Chondrocyte (in vitro differentiated cells): Measurements from ENCODE around the gene MRPS18B. TPM values are rescaled to one million over a fixed set of nuclear protein-coding genes. Genes with fewer than 3 reads are reported as not detected.

Experiments
- DNase-seq: peaks from one replicate; pipeline ENCODE4 v3.0.0; 2021; ENCODE audit warnings: mixed read lengths, low spot score
- H3K27ac Mint-ChIP-seq: one replicate; pipeline ENCODE4 v1.8.0; 2021; ENCODE audit warnings: mild to moderate bottlenecking, moderate library complexity, mixed read lengths; ENCODE audit not compliant: unreplicated experiment
- H3K27me3 Mint-ChIP-seq: 2 replicates; pipeline ENCODE4 v1.8.0; 2021; ENCODE audit warnings: low read depth, mixed read lengths
- H3K36me3 Mint-ChIP-seq: 2 replicates; pipeline ENCODE4 v1.8.0; 2021; ENCODE audit warnings: low read depth, mixed read lengths
- H3K4me1 Mint-ChIP-seq: 2 replicates; pipeline ENCODE4 v1.8.0; 2021; ENCODE audit warnings: low read depth, mild to moderate bottlenecking, mixed read lengths
- H3K4me3 Mint-ChIP-seq: one replicate; pipeline ENCODE4 v1.8.0; 2021; ENCODE audit warnings: mild to moderate bottlenecking, moderate library complexity, mixed read lengths; ENCODE audit not compliant: unreplicated experiment
- H3K9me3 Mint-ChIP-seq: 2 replicates; pipeline ENCODE4 v1.8.0; 2021; ENCODE audit warnings: low read depth, mixed read lengths
- total RNA-seq: library from RNA; stranded (reverse); gene quantifications from 3 replicates; pipeline ENCODE4 v1.2.1, GENCODE V29; 2021
- TF ChIP-seq, protein P1 (sequence below): fragments of 200-600 bp; sonication (generic); IDR thresholded peaks from 2 replicates; pipeline ENCODE4 v1.5.0; 2021; ENCODE audit warnings: antibody characterized with exemption, mild to moderate bottlenecking, moderate library complexity

The MRPS18B gene
- total RNA-seq, 1 donor from 2014 or later = 24.7 TPM

DNA sequence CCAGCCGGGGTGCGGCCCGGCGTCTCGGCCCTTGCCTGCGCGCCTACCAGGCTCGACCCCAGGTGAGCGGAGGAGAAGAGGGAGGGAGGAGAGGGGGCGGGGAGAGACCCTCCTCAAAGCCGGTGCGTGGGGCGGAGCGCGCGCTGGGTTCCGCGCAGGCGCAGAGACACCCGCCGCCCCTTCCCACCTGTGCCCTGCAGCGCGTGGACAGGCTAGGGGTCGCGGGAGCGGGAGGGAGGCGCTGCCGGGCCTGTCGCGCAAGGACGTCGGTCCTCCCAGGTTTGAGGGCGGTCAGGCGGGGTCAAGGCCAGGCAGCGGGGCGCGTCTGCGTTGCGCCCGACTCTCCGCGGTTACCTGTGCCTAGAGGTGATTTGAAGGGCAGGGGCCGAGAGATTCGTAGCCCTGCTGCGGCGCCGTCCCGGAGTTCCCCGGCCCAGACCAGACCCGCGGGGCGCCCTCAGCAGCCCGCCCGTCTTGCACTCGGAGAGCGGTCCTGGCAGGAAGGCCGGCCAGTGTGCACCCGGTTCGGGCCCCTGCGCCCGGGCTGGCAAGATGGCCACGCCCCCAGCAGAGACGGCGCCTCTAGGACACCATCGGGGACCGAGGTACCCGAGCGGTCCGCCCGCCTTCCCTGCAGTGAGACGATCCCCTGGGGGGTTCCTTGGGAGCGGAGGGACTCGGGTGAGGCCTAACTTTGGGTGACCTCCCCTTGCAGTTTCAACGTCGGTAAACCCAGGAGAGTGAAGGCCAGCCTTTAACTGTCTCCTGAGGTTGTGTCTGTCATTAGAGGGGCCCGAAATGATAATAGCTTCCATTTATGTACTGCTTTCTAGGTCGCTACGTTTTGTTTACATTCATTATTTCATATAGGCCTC is 29.8 kb downstream of the MRPS18B start:
- TF ChIP-seq, protein P1, sequence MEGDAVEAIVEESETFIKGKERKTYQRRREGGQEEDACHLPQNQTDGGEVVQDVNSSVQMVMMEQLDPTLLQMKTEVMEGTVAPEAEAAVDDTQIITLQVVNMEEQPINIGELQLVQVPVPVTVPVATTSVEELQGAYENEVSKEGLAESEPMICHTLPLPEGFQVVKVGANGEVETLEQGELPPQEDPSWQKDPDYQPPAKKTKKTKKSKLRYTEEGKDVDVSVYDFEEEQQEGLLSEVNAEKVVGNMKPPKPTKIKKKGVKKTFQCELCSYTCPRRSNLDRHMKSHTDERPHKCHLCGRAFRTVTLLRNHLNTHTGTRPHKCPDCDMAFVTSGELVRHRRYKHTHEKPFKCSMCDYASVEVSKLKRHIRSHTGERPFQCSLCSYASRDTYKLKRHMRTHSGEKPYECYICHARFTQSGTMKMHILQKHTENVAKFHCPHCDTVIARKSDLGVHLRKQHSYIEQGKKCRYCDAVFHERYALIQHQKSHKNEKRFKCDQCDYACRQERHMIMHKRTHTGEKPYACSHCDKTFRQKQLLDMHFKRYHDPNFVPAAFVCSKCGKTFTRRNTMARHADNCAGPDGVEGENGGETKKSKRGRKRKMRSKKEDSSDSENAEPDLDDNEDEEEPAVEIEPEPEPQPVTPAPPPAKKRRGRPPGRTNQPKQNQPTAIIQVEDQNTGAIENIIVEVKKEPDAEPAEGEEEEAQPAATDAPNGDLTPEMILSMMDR = no peak
- peaks cover 13% of the 10 kb centered on the region for H3K36me3 Mint-ChIP-seq
- peak overlapping the region; percentile 82 for H3K4me3 Mint-ChIP-seq
- H3K4me1 Mint-ChIP-seq = peaks cover 17% of the 10 kb centered on the region
- H3K9me3 Mint-ChIP-seq = no peaks in the 10 kb centered on the region
- no peaks in the 10 kb centered on the region for H3K27me3 Mint-ChIP-seq
- DNase-seq = no peak
- H3K27ac Mint-ChIP-seq = peak overlapping the region; percentile 82

DNA sequence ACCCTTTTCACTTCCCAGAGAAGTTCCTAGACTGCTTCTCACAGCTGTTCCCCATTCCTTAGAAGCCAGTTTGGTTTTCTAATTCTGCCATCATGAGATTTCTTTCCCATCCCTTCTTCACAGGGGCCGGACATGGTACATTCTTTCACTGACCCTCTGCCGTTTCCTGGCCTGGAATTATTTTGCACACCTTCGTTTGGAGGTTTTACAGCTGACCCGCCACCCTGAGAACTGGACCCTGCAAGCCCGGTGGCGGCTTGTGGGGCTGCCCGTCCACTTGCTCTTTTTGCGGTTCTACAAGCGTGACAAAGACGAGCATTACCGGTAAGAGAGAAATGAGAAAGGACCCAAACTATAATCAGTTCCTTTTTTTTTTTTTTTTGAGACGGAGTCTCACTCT is 33.5 kb downstream of the MRPS18B start:
- DNase-seq = no peak
- peaks cover 13% of the 10 kb centered on the region for H3K4me1 Mint-ChIP-seq
- no peaks in the 10 kb centered on the region for H3K27me3 Mint-ChIP-seq
- no peak overlapping the region for H3K4me3 Mint-ChIP-seq
- peaks cover 24% of the 10 kb centered on the region for H3K36me3 Mint-ChIP-seq
- TF ChIP-seq, protein P1 = no peak
- no peak overlapping the region for H3K27ac Mint-ChIP-seq
- no peaks in the 10 kb centered on the region for H3K9me3 Mint-ChIP-seq

DNA sequence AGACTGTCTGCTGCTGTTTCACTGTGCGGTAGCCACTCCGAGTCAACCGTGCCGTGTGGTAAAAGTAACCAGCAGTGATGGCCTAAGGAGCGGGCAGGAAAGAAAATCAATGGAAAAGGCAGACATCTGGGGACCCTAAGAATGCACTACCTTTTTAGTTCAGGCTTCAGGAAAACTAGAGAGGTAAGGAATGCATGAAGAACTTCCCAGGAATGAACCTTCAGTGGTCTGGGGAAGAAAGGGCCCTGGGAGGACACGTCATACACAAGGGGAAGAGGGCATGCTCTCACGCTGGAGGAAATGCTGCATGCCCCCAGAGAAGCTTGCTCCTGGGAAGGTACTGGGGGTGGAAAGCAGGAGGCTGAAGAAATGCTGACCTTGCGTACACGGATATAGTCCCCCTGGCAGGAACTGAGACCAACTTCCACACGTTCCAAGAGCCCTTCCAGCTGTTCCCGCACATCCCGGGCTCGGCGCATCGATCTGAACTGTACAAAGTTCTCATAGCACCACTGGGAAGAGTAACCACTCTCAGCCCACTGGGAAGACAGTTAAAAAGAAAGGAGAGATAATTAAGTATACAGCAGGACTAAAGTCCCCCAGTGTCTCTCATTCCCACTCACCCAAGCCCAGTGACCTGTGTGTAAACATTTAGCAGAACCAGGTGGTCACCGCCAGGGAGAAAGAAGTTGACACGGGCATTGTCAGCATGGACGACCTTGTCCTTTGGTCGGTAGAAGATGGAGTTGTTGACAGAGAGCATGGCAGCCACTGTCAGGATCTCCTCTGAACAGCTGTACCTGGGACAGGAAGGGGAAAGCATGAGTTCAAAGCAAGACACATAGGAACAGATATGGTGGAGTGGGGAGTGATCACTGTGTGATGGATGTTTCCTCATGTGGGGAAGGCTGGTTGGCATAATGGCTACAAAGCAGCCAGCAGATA is 37.4 kb downstream of the MRPS18B start:
- H3K4me1 Mint-ChIP-seq = no peaks in the 10 kb centered on the region
- DNase-seq = no peak
- H3K36me3 Mint-ChIP-seq = peaks cover 39% of the 10 kb centered on the region
- H3K27ac Mint-ChIP-seq = no peak overlapping the region
- H3K27me3 Mint-ChIP-seq = no peaks in the 10 kb centered on the region
- no peak overlapping the region for H3K4me3 Mint-ChIP-seq
- TF ChIP-seq, protein P1 = no peak
- H3K9me3 Mint-ChIP-seq = no peaks in the 10 kb centered on the region

DNA sequence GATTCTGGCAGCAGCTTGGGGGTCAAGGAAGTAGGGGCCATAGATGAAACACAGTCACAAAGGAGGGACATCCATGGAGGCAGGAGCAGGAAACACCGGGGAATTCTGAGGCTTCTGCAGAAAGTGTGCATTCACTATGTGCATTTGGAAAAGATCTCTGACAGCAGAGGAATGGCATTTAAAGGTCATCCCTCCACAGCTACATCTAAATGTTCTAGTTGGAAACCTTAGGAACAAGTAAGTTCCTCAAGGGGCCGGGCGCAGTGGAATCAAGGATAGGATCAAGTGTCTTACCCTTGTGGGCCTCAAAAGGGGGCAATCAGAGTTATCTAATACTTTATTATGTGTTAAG is 38.1 kb downstream of the MRPS18B start:
- Mint-ChIP-seq H3K36me3 (peaks cover 41% of the 10 kb centered on the region), H3K27ac (no peak overlapping the region), H3K9me3 (no peaks in the 10 kb centered on the region), H3K4me3 (no peak overlapping the region), H3K27me3 (no peaks in the 10 kb centered on the region), H3K4me1 (no peaks in the 10 kb centered on the region)
- TF ChIP-seq, protein P1 = no peak
- no peak for DNase-seq

DNA sequence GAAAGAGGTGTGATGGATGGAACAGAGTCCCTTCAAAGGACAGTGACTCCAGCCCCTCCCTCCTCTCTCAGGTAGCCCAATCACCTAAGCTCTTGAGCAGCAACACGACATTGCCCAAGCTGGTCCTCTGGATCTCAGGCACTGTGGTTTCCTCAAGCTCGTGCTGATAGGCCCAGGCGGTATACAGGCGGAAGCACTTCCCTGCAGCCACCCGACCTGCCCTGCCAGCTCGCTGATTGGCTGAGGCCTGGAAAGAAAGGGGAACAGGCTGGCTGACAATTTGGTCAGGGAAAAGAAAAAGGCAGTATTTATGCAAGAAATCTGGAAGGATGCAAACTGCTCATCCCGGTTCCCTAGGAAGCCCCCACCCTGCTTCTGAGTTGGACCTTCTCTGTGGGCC is 38.9 kb downstream of the MRPS18B start:
- Mint-ChIP-seq H3K27me3 (no peaks in the 10 kb centered on the region), H3K9me3 (no peaks in the 10 kb centered on the region), H3K4me3 (no peak overlapping the region), H3K4me1 (no peaks in the 10 kb centered on the region), H3K36me3 (peaks cover 42% of the 10 kb centered on the region), H3K27ac (no peak overlapping the region)
- DNase-seq = no peak
- TF ChIP-seq, protein P1 = no peak
